Esophagus muscularis mucosa (tissue), 4 donors: ENCODE measurements around the gene ELAVL4. TPM values are rescaled to one million over a fixed set of nuclear protein-coding genes. Genes with fewer than 3 reads are reported as not detected.

Experiments used
- DNase-seq: peaks from one replicate; pipeline ENCODE4 v3.0.0-alpha.2; 2017; ENCODE audit errors: extremely low spot score
- H3K27ac ChIP-seq, 4 donors: fragments of 200-600 bp; sonication (generic); replicated peaks in 1 of 4; 1 replicate in 3 of 4; 2 replicates in 1 of 4; pipeline ENCODE4 v1.5.1; 2016 to 2019; ENCODE audit warnings: mild to moderate bottlenecking in 1 of 4
- H3K27me3 ChIP-seq, 4 donors: fragments of 200-600 bp; sonication (generic); one replicate each; pipeline versions ENCODE4 v1.5.1 to v1.6.0; 2016 to 2019
- H3K36me3 ChIP-seq, 4 donors: fragments of 200-600 bp; sonication (generic); one replicate each; pipeline ENCODE4 v1.5.1; 2016 to 2019
- H3K4me1 ChIP-seq, 4 donors: fragments of 200-600 bp; sonication (generic); one replicate each; pipeline ENCODE4 v1.5.1; 2016 to 2019
- H3K4me3 ChIP-seq, 4 donors: fragments of 200-600 bp; sonication (generic); 1 replicate in 2 of 4; 2 replicates in 2 of 4; pipeline ENCODE4 v1.5.1; 2016 to 2019; ENCODE audit warnings: mild to moderate bottlenecking in 4 of 4, moderate library complexity in 1 of 4
- H3K9me3 ChIP-seq, 4 donors: fragments of 200-600 bp; sonication (generic); 1 replicate in 3 of 4; 2 replicates in 1 of 4; pipeline ENCODE4 v1.5.1; 2016 to 2019
- EP300 ChIP-seq: sonication (generic); formaldehyde crosslinking; IDR thresholded peaks from one replicate; pipeline ENCODE4 v1.6.1; 2017; ENCODE audit warnings: antibody characterized with exemption
- POLR2A ChIP-seq: fragments of 450-650 bp; IDR thresholded peaks from one replicate; pipeline ENCODE4 v1.6.1; 2017; ENCODE audit warnings: antibody characterized with exemption, moderate library complexity, mild to moderate bottlenecking, low read depth
- POLR2AphosphoS5 ChIP-seq, 2 donors: sonication (generic); formaldehyde crosslinking; IDR thresholded peaks; one replicate each; pipeline ENCODE4 v1.6.1; 2017; ENCODE audit warnings: antibody characterized with exemption in 2 of 2
- WGBS: methylation state at CpG from one replicate; pipeline ENCODE4 v1.1.5; 2018; 5-methylcytosine and 5-hydroxymethylcytosine counted together
- intact Hi-C: fragments of 100-400 bp; cut with DNase I; formaldehyde crosslinking; loops from one replicate; pipeline ENCODE4 v1.15.1; 2023
- total RNA-seq, 4 donors: library from RNA; depleted of rRNA; stranded (reverse); fragments of >200 nt; gene quantifications; one replicate each; pipeline versions ENCODE4 v1.1.0 to v1.2.1, GENCODE V29; 2016
- TF ChIP-seq, protein P1 (sequence below), 3 experiments: fragments of 200-600 bp in 2 of 3; fragments of 450-650 bp in 1 of 3; sonication (generic) in 2 of 3; IDR thresholded peaks; one replicate each; pipeline ENCODE4 v1.5.1; 2017 to 2019; ENCODE audit warnings: antibody characterized with exemption in 3 of 3, mild to moderate bottlenecking in 2 of 3, moderate library complexity in 1 of 3

Gene ELAVL4
- total RNA-seq, 4 donors from 2014 or later: 0.40 to 2.2 (median 1.1) TPM

DNA sequence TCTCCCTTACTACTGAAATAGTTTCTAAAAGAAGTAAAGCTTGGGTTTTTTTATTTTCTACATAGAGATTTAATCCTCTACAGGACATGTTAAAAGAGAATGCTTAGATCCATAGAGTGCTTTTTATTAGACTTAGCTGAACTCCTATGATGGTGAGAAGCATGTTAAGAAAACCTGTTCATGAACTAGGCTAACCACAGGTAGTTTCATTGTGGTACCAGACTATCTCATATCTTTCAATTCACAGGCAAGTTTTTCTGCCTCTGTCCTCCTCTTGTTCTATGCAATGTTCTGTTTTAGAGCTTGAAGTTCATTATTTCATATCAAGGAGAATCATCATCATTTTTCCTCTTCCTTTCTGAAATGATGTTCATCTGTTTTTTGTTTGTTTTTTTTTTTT lies 65.4 kb downstream of the ELAVL4 start:
- no peaks in the 10 kb centered on the region for H3K4me1 ChIP-seq
- H3K9me3 ChIP-seq: no peaks in the 10 kb centered on the region
- TF ChIP-seq, protein P1, sequence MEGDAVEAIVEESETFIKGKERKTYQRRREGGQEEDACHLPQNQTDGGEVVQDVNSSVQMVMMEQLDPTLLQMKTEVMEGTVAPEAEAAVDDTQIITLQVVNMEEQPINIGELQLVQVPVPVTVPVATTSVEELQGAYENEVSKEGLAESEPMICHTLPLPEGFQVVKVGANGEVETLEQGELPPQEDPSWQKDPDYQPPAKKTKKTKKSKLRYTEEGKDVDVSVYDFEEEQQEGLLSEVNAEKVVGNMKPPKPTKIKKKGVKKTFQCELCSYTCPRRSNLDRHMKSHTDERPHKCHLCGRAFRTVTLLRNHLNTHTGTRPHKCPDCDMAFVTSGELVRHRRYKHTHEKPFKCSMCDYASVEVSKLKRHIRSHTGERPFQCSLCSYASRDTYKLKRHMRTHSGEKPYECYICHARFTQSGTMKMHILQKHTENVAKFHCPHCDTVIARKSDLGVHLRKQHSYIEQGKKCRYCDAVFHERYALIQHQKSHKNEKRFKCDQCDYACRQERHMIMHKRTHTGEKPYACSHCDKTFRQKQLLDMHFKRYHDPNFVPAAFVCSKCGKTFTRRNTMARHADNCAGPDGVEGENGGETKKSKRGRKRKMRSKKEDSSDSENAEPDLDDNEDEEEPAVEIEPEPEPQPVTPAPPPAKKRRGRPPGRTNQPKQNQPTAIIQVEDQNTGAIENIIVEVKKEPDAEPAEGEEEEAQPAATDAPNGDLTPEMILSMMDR (IDR thresholded peaks at IDR 0.05): no peak
- TF ChIP-seq POLR2AphosphoS5 (IDR thresholded peaks at IDR 0.05) (no peak), POLR2A (no peak), EP300 (no peak)
- no peak overlapping the region for H3K4me3 ChIP-seq
- intact Hi-C loops: no loop called here
- H3K27me3 ChIP-seq: peaks cover 0 to 28% (median 0%) of the 10 kb centered on the region in 4 donors
- no peak for DNase-seq
- H3K36me3 ChIP-seq: no peaks in the 10 kb centered on the region
- H3K27ac ChIP-seq: no peak overlapping the region

DNA sequence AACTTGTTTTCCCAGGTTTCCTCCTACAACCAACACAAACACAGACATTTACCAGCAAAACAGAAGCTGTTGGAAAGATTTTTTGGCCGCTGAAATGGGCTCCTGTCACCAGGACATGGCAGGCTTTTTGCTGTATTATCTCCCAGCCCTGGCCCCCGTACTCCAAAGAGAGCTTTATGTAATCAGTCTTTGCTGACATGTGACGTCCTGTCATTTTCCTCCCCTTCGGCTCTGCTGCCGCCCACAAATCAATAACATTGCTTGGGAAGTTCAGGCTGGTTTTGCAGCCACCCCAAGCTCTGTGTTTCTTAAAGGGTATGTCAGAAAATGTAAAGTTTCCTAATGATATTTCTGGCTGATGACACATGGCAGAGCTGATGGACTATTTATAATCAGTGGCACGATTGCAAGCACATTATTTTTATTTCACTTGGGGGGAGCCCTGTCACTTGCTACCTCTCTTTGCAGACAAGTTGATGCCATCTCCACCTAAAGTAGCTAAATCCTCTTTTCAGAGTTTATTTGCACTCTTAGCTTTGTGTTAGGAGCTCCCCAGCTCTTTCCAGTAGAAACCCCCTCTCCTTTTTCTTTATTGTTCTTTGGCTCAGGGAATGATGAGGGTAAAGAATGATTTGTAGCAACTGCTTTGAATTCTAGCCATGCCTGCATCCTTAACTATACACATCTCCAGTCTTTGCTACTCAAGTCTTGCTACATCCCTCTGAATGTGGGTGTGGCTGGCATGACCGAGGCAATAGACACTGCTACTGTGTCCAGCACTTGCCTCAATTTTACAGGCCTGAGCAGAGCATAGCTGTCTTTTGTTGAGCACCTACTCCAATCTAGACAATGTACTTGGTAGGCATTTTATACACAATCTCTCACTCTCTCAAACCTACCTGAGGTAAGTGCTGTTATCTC lies 67.3 kb downstream of the ELAVL4 start:
- Histone ChIP-seq H3K36me3 (no peaks in the 10 kb centered on the region), H3K4me3 (no peak overlapping the region), H3K4me1 (peaks cover 0 to 4% (median 0%) of the 10 kb centered on the region in 4 donors), H3K27me3 (peaks cover 0 to 28% (median 0%) of the 10 kb centered on the region in 4 donors), H3K9me3 (no peaks in the 10 kb centered on the region), H3K27ac (no peak overlapping the region)
- intact Hi-C loops: no loop called here
- 53% methylated on average over 7 of the region's 7 CpGs for WGBS
- no peak for DNase-seq
- no peak for TF ChIP-seq POLR2AphosphoS5 (IDR thresholded peaks at IDR 0.05)
- TF ChIP-seq EP300: no peak
- no peak for TF ChIP-seq POLR2A
- TF ChIP-seq, protein P1 (IDR thresholded peaks at IDR 0.05): no peak

GRCh38 chr1:50177994-50178393 lies 69.3 kb downstream of the ELAVL4 start:
- TF ChIP-seq POLR2A (no peak), POLR2AphosphoS5 (IDR thresholded peaks at IDR 0.05) (no peak), EP300 (no peak)
- TF ChIP-seq, protein P1 (IDR thresholded peaks at IDR 0.05): no peak
- 81% methylated on average over 6 of the region's 6 CpGs for WGBS
- Histone ChIP-seq H3K36me3 (no peaks in the 10 kb centered on the region), H3K27ac (no peak overlapping the region), H3K4me1 (peaks cover 0 to 8% (median 0%) of the 10 kb centered on the region in 4 donors), H3K27me3 (peaks cover 0 to 34% (median 0%) of the 10 kb centered on the region in 4 donors), H3K9me3 (no peaks in the 10 kb centered on the region), H3K4me3 (no peak overlapping the region)
- DNase-seq: no peak
- intact Hi-C loops: no loop called here

- whole genome bisulfite sequencing: 36% methylated on average over 2 of the region's 2 CpGs
- no peak for TF ChIP-seq POLR2A
- no peak for TF ChIP-seq POLR2AphosphoS5 (IDR thresholded peaks at IDR 0.05)
- Histone ChIP-seq H3K27me3 (peaks cover 0 to 38% (median 0%) of the 10 kb centered on the region in 4 donors), H3K27ac (no peak overlapping the region), H3K36me3 (no peaks in the 10 kb centered on the region), H3K9me3 (no peaks in the 10 kb centered on the region), H3K4me3 (no peak overlapping the region), H3K4me1 (peaks cover 0 to 10% (median 0%) of the 10 kb centered on the region in 4 donors)
- DNase-seq: no peak
- intact Hi-C loops: no loop called here
Observed at GRCh38 chr1:50179639-50180038, 70.9 kb downstream of the ELAVL4 start.

GRCh38 chr1:50180367-50180766 lies 71.6 kb downstream of the ELAVL4 start:
- no peak for DNase-seq
- WGBS: 90% methylated on average over 1 of the region's 1 CpG
- H3K4me3 ChIP-seq: no peak overlapping the region
- TF ChIP-seq POLR2A (no peak), POLR2AphosphoS5 (IDR thresholded peaks at IDR 0.05) (no peak), EP300 (no peak)
- TF ChIP-seq, protein P1 (IDR thresholded peaks at IDR 0.05): no peak
- H3K4me1 ChIP-seq: peaks cover 0 to 10% (median 0%) of the 10 kb centered on the region in 4 donors
- H3K27ac ChIP-seq: no peak overlapping the region
- intact Hi-C loops: no loop called here
- no peaks in the 10 kb centered on the region for H3K36me3 ChIP-seq
- peaks cover 0 to 36% (median 0%) of the 10 kb centered on the region in 4 donors for H3K27me3 ChIP-seq
- no peaks in the 10 kb centered on the region for H3K9me3 ChIP-seq
